Thoracic aorta (tissue), 2 donors: Measurements from ENCODE around the gene FGL2. TPM values are rescaled to one million over a fixed set of nuclear protein-coding genes. Genes with fewer than 3 reads are reported as not detected.
"Not testable (repeated sequence)": the region's sequence is repeated elsewhere in the genome, so short reads cannot be mapped to it uniquely, and the experiment has no call there.

Experiments
- ATAC-seq: fragments of 150-250 bp; one replicate; pipeline ENCODE4 v1.8.0; 2017; ENCODE audit warnings: low read depth; ENCODE audit not compliant: insufficient number of reproducible peaks, low FRiP score
- DNase-seq: peaks from one replicate; pipeline ENCODE4 v3.0.0-alpha.2; 2020; ENCODE audit warnings: low spot score
- H3K27ac ChIP-seq, 2 donors: fragments of 200-600 bp; sonication (generic); 1 replicate in 1 of 2; 2 replicates in 1 of 2; pipeline ENCODE4 v1.5.1; 2016; ENCODE audit warnings: mild to moderate bottlenecking in 2 of 2, moderate library complexity in 2 of 2
- H3K27me3 ChIP-seq: fragments of 200-600 bp; sonication (generic); replicated peaks from 2 replicates; pipeline ENCODE4 v1.6.0; 2016; ENCODE audit warnings: mild to moderate bottlenecking; ENCODE audit not compliant: insufficient read depth
- H3K36me3 ChIP-seq: fragments of 200-600 bp; sonication (generic); one replicate; pipeline ENCODE4 v1.5.1; 2016
- H3K4me1 ChIP-seq, 2 donors: fragments of 200-600 bp; sonication (generic); 1 replicate in 1 of 2; 2 replicates in 1 of 2; pipeline versions ENCODE4 v1.5.1 to v1.6.0; 2016; ENCODE audit warnings: low read depth in 2 of 2, mild to moderate bottlenecking in 1 of 2; ENCODE audit not compliant: control insufficient read depth in 1 of 2
- H3K4me3 ChIP-seq: fragments of 200-600 bp; sonication (generic); 2 replicates; pipeline ENCODE4 v1.5.1; 2016; ENCODE audit warnings: mild to moderate bottlenecking
- H3K9me3 ChIP-seq: fragments of 200-600 bp; sonication (generic); 2 replicates; pipeline ENCODE4 v1.5.1; 2016
- CTCF ChIP-seq: fragments of 200-600 bp; sonication (generic); IDR thresholded peaks from one replicate; pipeline ENCODE4 v1.5.1; 2019; ENCODE audit warnings: antibody characterized with exemption
- total RNA-seq, 2 donors: library from RNA; depleted of rRNA; stranded (reverse); fragments of >200 nt; gene quantifications; one replicate each; pipeline versions ENCODE4 v1.1.0 to v1.2.3, GENCODE V29; 2016

Gene FGL2
- total RNA-seq, 2 donors from 2014 or later = 163 to 242 TPM

- ATAC-seq (no peak), DNase-seq (no peak)
- Histone ChIP-seq H3K36me3 (no peaks in the 10 kb centered on the region), H3K4me3 (no peak overlapping the region), H3K27ac (no peak overlapping the region), H3K27me3 (no peaks in the 10 kb centered on the region), H3K9me3 (no peaks in the 10 kb centered on the region), H3K4me1 (peaks cover 8 to 11% of the 10 kb centered on the region in 2 donors)
- TF ChIP-seq CTCF = no peak
These were observed 23.6 kb upstream of the FGL2 start for GRCh38 chr7:77223261-77223660.

- no peaks in the 10 kb centered on the region for H3K36me3 ChIP-seq
- H3K4me3 ChIP-seq = no peak overlapping the region
- peaks cover 8 to 11% of the 10 kb centered on the region in 2 donors for H3K4me1 ChIP-seq
- no peaks in the 10 kb centered on the region for H3K9me3 ChIP-seq
- no peak for TF ChIP-seq CTCF
- ATAC-seq = no peak
- H3K27me3 ChIP-seq = no peaks in the 10 kb centered on the region
- no peak for DNase-seq
- no peak overlapping the region for H3K27ac ChIP-seq
These were observed 23.2 kb upstream of the FGL2 start for GRCh38 chr7:77222819-77223218.

GRCh38 chr7:77222065-77222464, 22.4 kb upstream of the FGL2 start:
- H3K27ac ChIP-seq = no peak overlapping the region
- no peak for TF ChIP-seq CTCF
- peaks cover 8 to 11% of the 10 kb centered on the region in 2 donors for H3K4me1 ChIP-seq
- DNase-seq (no peak), ATAC-seq (no peak)
- H3K4me3 ChIP-seq = no peak overlapping the region
- H3K36me3 ChIP-seq = no peaks in the 10 kb centered on the region
- no peaks in the 10 kb centered on the region for H3K27me3 ChIP-seq
- no peaks in the 10 kb centered on the region for H3K9me3 ChIP-seq

- H3K4me1 ChIP-seq, H3K27me3 ChIP-seq, H3K4me3 ChIP-seq, ATAC-seq, H3K36me3 ChIP-seq, DNase-seq, H3K9me3 ChIP-seq, H3K27ac ChIP-seq: not testable (repeated sequence)
These were observed 20.2 kb upstream of the FGL2 start for GRCh38 chr7:77219701-77220331.

- TF ChIP-seq CTCF = no peak
- DNase-seq = no peak
- H3K27me3 ChIP-seq = no peaks in the 10 kb centered on the region
- no peak overlapping the region for H3K27ac ChIP-seq
- H3K4me3 ChIP-seq = no peak overlapping the region
- H3K9me3 ChIP-seq = no peaks in the 10 kb centered on the region
- H3K4me1 ChIP-seq = no peaks in the 10 kb centered on the region
- no peaks in the 10 kb centered on the region for H3K36me3 ChIP-seq
- ATAC-seq = no peak
These were observed 18.0 kb upstream of the FGL2 start for GRCh38 chr7:77217474-77218185.
